MM.1S (cell line): ENCODE data around the gene SPECC1.
A peak's percentile ranks its signal among the peaks of the same experiment; 100 is the strongest.
"Not testable (repeated sequence)": the region's sequence is repeated elsewhere in the genome, so short reads cannot be mapped to it uniquely, and the experiment has no call there.

ENCODE experiments used
- DNase-seq: peaks from one replicate; pipeline ENCODE4 v3.0.0-alpha.2; 2015
- H2AFZ ChIP-seq: fragments of 300-600 bp; sonication (generic); 2 replicates; pipeline ENCODE4 v1.6.0; 2016; ENCODE audit warnings: antibody characterized with exemption, low read length
- H3F3A ChIP-seq: fragments of 300-600 bp; sonication (generic); 2 replicates; pipeline ENCODE4 v1.6.1; 2016; ENCODE audit warnings: mild to moderate bottlenecking, antibody characterized with exemption, low read length, moderate library complexity, mixed read lengths; ENCODE audit not compliant: insufficient read depth
- H3K27ac ChIP-seq: fragments of 300-600 bp; sonication (generic); 2 replicates; pipeline ENCODE4 v1.5.1; 2016; ENCODE audit warnings: mild to moderate bottlenecking, low read length
- H3K27me3 ChIP-seq: fragments of 300-600 bp; sonication (generic); replicated peaks from 2 replicates; pipeline ENCODE4 v1.6.0; 2016; ENCODE audit warnings: low read length; ENCODE audit not compliant: insufficient read depth
- H3K36me3 ChIP-seq: fragments of 300-600 bp; sonication (generic); replicated peaks from 2 replicates; pipeline ENCODE4 v1.6.1; 2016; ENCODE audit warnings: mild to moderate bottlenecking, low read length, mixed read lengths; ENCODE audit not compliant: insufficient read depth
- H3K4me1 ChIP-seq: fragments of 300-600 bp; sonication (generic); 2 replicates; pipeline ENCODE4 v1.6.1; 2016; ENCODE audit warnings: low read length, mixed read lengths
- H3K4me2 ChIP-seq: fragments of 300-600 bp; sonication (generic); 2 replicates; pipeline ENCODE4 v1.6.0; 2016; ENCODE audit warnings: low read depth, low read length
- H3K4me3 ChIP-seq: fragments of 300-600 bp; sonication (generic); 2 replicates; pipeline ENCODE4 v1.5.1; 2016; ENCODE audit warnings: low read length, mixed read lengths
- H3K79me2 ChIP-seq: fragments of 300-600 bp; sonication (generic); 2 replicates; pipeline ENCODE4 v1.6.1; 2016; ENCODE audit warnings: mixed run types, low read length, mixed read lengths
- H3K9ac ChIP-seq: fragments of 300-600 bp; sonication (generic); 2 replicates; pipeline ENCODE4 v1.6.1; 2016; ENCODE audit warnings: low read length, mixed read lengths
- H3K9me2 ChIP-seq: fragments of 300-600 bp; sonication (generic); replicated peaks from 2 replicates; pipeline ENCODE4 v1.6.1; 2016; ENCODE audit warnings: mild to moderate bottlenecking, low read length, mixed read lengths; ENCODE audit not compliant: insufficient read depth
- H3K9me3 ChIP-seq: fragments of 300-600 bp; sonication (generic); replicated peaks from 2 replicates; pipeline ENCODE4 v1.6.1; 2016; ENCODE audit warnings: mild to moderate bottlenecking, low read length, mixed read lengths; ENCODE audit not compliant: insufficient read depth
- H4K20me1 ChIP-seq: fragments of 300-600 bp; sonication (generic); 2 replicates; pipeline ENCODE4 v1.6.1; 2016; ENCODE audit warnings: mild to moderate bottlenecking, low read length, moderate library complexity, mixed read lengths; ENCODE audit not compliant: insufficient read depth
- EZH2 ChIP-seq: fragments of 300-600 bp; sonication (generic); optimal IDR thresholded peaks from 2 replicates; pipeline ENCODE3; 2017; ENCODE audit warnings: low read depth, mild to moderate bottlenecking, antibody characterized with exemption, low read length, mixed read lengths
- EZH2phosphoT487 ChIP-seq: fragments of 300-600 bp; sonication (generic); IDR thresholded peaks from 2 replicates; pipeline ENCODE4 v1.6.1; 2018; ENCODE audit warnings: antibody characterized with exemption, low read length
- TF ChIP-seq, protein P1 (sequence below): fragments of 300-600 bp; sonication (generic); IDR thresholded peaks from 2 replicates; pipeline ENCODE4 v1.5.1; 2016; ENCODE audit warnings: antibody characterized with exemption, low read length, mixed read lengths

SPECC1 gene

GRCh38 chr17:20033415-20033814 lies 24.3 kb downstream of the SPECC1 start:
- H3K27ac ChIP-seq, result no peak overlapping the region
- H3K4me2 ChIP-seq, result no peak overlapping the region
- no peak for TF ChIP-seq EZH2
- TF ChIP-seq, protein P1, sequence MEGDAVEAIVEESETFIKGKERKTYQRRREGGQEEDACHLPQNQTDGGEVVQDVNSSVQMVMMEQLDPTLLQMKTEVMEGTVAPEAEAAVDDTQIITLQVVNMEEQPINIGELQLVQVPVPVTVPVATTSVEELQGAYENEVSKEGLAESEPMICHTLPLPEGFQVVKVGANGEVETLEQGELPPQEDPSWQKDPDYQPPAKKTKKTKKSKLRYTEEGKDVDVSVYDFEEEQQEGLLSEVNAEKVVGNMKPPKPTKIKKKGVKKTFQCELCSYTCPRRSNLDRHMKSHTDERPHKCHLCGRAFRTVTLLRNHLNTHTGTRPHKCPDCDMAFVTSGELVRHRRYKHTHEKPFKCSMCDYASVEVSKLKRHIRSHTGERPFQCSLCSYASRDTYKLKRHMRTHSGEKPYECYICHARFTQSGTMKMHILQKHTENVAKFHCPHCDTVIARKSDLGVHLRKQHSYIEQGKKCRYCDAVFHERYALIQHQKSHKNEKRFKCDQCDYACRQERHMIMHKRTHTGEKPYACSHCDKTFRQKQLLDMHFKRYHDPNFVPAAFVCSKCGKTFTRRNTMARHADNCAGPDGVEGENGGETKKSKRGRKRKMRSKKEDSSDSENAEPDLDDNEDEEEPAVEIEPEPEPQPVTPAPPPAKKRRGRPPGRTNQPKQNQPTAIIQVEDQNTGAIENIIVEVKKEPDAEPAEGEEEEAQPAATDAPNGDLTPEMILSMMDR, result no peak
- H3K79me2 ChIP-seq, result no peaks in the 10 kb centered on the region
- no peak for DNase-seq
- H3K9me3 ChIP-seq, result no peaks in the 10 kb centered on the region
- no peak overlapping the region for H3K4me3 ChIP-seq
- no peaks in the 10 kb centered on the region for H4K20me1 ChIP-seq
- H3K27me3 ChIP-seq, result no peaks in the 10 kb centered on the region
- no peaks in the 10 kb centered on the region for H3K36me3 ChIP-seq
- H3F3A ChIP-seq, result no peaks in the 10 kb centered on the region
- H2AFZ ChIP-seq, result no peak overlapping the region
- H3K9me2 ChIP-seq, result no peaks in the 10 kb centered on the region
- H3K4me1 ChIP-seq, result peaks cover 16% of the 10 kb centered on the region
- H3K9ac ChIP-seq, result no peak overlapping the region

DNA sequence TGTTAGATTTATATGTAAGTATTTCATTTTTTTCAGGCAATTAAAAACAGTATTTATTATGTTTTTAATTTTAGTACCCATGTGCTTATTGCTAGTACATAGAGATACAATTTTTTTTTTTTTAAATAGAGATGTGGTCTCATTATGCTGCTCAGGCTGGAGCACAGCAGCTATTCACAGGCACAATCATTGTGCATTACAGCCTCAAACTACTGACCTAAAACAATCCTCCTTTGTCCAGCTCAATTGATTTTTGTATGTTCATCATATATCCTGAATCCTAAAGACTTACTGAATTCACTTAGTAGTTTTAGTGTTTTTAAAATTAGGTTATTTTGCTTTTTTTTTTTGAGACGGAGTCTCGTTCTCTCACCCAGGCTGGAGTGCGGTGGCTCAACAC lies 26.3 kb downstream of the SPECC1 start:
- Histone ChIP-seq H3K4me2 (no peak overlapping the region), H3K4me1 (peaks cover 16% of the 10 kb centered on the region), H3K4me3 (no peak overlapping the region), H3K9ac (no peak overlapping the region), H3K9me3 (no peaks in the 10 kb centered on the region), H3K27ac (no peak overlapping the region), H3K36me3 (no peaks in the 10 kb centered on the region), H2AFZ (no peak overlapping the region), H3K79me2 (no peaks in the 10 kb centered on the region), H3F3A (no peaks in the 10 kb centered on the region), H4K20me1 (no peaks in the 10 kb centered on the region), H3K27me3 (no peaks in the 10 kb centered on the region), H3K9me2 (no peaks in the 10 kb centered on the region)
- no peak for TF ChIP-seq EZH2phosphoT487
- TF ChIP-seq EZH2, result no peak
- TF ChIP-seq, protein P1, result no peak
- DNase-seq, result no peak

DNA sequence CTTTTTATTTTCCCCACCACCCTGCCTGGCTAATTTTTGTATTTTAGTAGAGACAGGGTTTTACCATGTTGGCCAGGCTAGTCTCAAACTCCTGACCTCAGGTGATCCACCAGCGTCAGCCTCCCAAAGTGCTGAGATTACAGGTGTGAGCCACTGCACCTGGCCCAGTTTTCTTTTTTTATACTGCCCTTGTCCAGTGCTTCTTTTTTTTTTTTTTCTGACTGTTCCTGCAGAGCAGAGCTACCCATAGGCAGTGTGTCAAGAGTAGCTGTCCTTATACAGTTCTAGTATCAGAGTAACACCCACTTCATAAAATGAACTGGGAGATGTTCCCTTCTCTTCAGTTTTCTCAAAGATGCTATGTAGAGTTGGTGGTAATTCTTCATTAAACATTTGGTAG lies 28.1 kb downstream of the SPECC1 start:
- not testable (repeated sequence) for H3K9me2 ChIP-seq, H3K4me2 ChIP-seq, H3K9ac ChIP-seq, H3K27ac ChIP-seq, H3K27me3 ChIP-seq, H3F3A ChIP-seq, H2AFZ ChIP-seq, H3K36me3 ChIP-seq, H4K20me1 ChIP-seq, H3K79me2 ChIP-seq, H3K9me3 ChIP-seq, H3K4me3 ChIP-seq
- H3K4me1 ChIP-seq, result peaks cover 13% of the 10 kb centered on the region
- peak; percentile 61 for DNase-seq

DNA sequence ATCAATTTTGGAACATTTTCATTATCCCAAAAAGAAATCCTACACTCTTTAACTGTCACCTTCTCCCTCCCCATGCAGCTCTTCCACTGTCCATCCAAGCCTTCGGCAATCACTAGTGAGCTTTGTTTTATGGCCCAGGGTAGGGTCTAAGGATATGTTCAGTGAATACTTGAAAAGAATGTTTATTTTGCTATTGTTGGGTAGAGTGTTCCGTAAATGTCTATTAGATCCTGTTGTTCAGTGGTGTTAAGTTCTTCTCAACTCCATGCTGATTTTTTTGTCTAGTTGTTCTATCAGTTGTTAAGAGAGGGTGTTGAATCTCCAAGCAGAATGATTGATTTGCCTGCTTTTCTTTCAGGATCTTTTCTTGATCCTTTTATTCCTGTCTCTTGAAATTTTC lies 29.9 kb downstream of the SPECC1 start:
- Histone ChIP-seq H3K27me3 (no peaks in the 10 kb centered on the region), H3K79me2 (no peaks in the 10 kb centered on the region), H3K9me3 (no peaks in the 10 kb centered on the region), H3K9ac (no peak overlapping the region), H3K4me1 (peaks cover 15% of the 10 kb centered on the region), H3K9me2 (no peaks in the 10 kb centered on the region), H3K27ac (no peak overlapping the region), H3K4me2 (no peak overlapping the region), H3F3A (no peaks in the 10 kb centered on the region), H4K20me1 (no peaks in the 10 kb centered on the region), H3K4me3 (no peak overlapping the region), H2AFZ (no peak overlapping the region), H3K36me3 (no peaks in the 10 kb centered on the region)
- DNase-seq, result no peak
- TF ChIP-seq EZH2phosphoT487 (no peak), EZH2 (no peak)
- TF ChIP-seq, protein P1, result no peak
